Measurements from ENCODE around the gene B4GALNT2. TPM values are rescaled to one million over a fixed set of nuclear protein-coding genes. Genes with fewer than 3 reads are reported as not detected.

The B4GALNT2 gene
- total RNA-seq, 1 donor from 2014 or later, result not detected

DNA sequence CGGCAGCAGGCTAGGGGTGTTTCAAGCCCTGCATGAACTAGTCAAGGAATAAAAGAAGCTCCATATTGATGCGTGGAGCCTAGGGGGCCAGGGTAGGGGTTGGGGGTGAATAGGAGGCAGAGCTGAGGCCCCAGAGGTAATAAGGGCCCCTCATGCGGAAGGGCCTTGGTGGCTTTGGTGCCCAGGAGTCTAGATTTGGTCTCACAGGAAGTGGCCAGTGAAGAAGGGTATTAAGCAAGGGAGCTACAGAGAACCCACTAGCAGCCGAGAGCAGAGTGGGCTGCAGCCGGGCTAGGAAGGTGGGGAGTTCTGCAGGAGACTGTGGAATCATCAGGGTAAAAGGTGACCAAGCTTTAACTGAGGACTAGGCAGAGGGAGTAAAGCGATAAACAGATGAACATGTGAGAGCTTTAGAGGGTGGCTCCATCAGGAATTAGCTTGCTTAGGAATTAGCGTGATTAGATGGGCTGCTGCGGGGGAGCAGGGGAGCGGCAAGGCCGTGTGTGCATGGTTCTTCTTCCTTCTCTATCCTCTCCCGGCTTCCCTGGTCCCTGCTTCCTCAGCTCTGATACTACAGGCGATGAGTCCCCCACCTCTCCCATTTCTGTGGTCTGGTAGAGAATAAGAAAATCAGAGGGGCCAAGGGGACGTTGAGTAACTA, 68.0 kb downstream of the B4GALNT2 start:
- ATAC-seq, result no peak

DNA sequence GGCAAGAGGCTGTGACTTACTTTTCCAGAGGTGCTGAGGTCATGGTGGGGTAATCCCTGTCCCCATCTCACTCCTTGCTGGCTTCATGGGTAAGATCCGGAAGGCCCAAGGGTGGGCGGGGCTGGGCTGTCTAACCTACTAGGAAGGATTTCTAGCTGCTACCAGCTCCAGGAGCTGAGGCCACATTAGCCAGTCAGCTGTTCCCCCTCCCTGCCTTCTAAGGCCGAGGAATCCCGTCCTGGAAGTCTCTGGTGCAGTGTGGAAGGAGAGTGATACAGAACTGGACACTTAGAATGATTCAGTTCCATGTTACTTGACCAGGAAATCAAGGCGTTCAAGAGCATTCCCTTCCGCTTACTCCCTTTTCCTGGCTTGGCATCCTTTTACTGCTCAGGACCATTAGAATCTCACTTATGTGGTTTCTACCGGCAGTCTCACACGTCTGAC, 68.9 kb downstream of the B4GALNT2 start:
- no peak for DNase-seq
- ATAC-seq, result peak; percentile 45
- intact Hi-C loops (cut with micrococcal nuclease), result no loop called here

More for the DNA sequence above, 68.0 kb downstream of the B4GALNT2 start:
- intact Hi-C loops (cut with micrococcal nuclease), result no loop called here
- DNase-seq, result no peak

DNA sequence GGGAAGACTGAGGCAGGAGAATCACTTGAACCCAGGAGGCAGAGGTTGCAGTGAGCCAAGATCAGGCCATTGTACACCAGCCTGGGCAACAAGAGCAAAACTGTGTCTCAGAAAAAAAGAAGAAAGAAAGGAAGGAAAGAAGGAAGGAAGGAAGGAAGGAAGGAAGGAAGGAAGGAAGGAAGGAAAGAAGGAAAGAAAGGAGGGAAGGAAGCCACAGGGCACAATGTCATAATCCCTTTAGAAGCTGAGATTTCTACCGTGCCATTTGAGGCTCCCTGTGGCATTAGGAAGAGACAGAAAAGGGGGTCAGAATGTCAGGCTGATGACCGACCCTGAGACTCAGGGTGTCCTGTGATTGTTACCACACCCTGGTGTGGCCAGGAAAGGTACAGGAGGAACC, 71.2 kb downstream of the B4GALNT2 start:
- DNase-seq (no peak), ATAC-seq (no peak)
- intact Hi-C loops (cut with micrococcal nuclease), result no loop called here

DNA sequence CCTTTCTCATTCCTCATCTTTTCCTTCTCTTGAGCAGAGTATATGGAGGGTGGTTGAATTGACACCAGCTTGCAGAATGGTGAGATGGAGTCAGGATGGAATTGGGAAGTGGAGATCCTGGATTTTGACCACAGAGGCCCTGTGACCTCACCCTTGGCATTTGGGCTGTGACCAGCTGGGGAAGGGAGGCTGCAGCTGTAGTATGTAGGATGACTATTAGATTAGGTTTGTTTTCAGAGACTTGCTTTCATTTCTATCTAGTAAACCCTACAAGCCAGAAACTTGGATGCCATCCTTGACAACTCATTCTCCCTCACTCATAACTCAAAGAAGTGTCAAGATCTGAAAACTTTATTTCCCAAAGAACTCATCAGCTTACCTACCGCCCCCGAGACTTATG, 71.9 kb downstream of the B4GALNT2 start:
- intact Hi-C loops (cut with micrococcal nuclease), result no loop called here
- DNase-seq, result no peak
- ATAC-seq, result no peak

DNA sequence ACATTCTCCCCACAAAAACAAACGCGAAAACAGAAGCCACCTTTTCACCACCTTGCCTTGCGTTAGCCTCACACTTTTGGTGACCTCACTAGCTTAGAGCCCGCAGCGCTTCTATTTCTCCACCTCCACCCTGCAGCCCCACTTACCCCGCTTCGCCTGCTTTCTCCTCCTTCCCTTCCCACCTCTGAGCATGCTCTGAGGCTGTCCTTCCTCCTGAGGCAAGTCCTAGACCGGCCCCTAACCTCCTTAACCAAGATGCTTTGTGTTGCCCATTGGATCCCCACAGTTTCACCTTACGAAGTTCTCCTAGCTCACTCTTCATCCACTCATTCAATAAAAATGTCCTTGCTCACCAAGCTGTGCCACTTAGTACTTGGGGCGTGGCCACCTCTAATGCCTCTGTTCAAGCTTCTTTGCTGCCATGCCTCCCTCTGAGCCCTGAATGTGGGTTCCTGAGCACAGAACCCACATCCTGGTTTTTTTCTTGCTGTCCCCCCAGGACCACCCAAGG, 76.5 kb downstream of the B4GALNT2 start:
- no peak for ATAC-seq
- no peak for DNase-seq
- intact Hi-C loops (cut with micrococcal nuclease), result no loop called here

DNA sequence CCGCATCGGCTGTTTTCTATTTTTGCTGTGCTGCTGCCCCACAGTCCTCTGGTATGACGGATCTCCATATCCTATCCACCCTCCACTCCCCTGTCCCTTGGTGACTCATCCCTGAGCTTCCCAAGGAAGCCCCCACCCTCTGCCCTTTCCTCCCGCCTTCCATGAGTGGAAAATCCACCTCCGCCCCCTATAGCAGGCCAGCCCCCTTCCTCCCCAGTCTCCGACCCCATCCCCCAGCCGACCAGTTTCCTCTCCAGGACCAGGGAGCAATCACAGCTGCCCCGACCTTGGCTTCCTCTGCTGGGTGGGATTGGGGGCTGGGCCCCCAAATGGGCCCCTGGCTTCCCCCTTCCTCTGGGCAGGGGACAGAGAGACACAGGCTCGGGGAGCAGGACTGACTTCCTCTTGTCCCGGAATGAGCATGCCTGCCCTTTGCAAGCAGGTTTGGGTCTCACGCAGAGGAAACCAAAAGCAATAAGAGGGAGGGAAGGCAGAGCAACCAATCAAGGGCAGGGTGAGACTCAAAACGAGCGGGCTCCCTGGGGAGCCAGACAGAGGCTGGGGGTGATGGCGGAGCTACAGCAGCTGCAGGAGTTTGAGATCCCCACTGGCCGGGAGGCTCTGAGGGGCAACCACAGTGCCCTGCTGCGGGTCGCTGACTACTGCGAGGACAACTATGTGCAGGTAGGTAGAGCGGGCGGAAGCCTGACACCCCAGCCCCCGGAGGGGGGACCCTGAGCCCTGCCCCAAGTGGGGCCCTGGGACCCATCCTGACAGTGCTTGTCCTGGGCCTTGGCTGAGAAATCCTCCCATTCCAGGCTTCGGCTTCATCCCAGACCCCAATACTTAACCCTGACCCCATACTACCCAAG, 77.8 kb downstream of the B4GALNT2 start, which contains the start of the genes ABI3 and GNGT2:
Gene ABI3, plus strand, starts transcription at position 550 of the 872 bp plus-strand sequence. Its CDS starts 18 bp downstream, at position 568.
Gene GNGT2, minus strand, starts transcription at position 417 of the 872 bp plus-strand sequence. CDS start 3,152 bp downstream, outside the sequence.
- intact Hi-C loops (cut with micrococcal nuclease), result no loop called here
- peak; percentile 45 for DNase-seq
- peak; percentile 81 for ATAC-seq

DNA sequence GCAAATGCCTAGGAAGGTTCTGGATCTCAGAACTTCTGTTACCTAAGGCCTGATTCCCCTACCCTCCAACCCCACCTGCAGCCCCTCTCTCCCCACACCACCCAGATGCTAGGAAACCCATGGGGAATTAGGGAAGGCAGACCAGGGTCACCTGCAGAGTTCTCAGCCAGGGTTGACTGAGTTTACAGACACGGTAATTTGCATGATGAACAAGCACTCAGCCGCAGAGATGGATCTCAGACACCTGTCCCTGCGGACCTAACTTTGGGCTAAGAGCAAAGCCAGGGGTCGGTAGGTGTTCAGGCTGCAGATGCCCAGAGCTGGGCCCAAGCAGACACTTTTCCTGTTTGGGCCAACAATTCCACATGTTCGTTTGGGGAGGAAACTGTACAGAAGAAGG, 80.8 kb downstream of the B4GALNT2 start:
- ATAC-seq (no peak), DNase-seq (no peak)
- intact Hi-C loops (cut with micrococcal nuclease), result no loop called here

DNA sequence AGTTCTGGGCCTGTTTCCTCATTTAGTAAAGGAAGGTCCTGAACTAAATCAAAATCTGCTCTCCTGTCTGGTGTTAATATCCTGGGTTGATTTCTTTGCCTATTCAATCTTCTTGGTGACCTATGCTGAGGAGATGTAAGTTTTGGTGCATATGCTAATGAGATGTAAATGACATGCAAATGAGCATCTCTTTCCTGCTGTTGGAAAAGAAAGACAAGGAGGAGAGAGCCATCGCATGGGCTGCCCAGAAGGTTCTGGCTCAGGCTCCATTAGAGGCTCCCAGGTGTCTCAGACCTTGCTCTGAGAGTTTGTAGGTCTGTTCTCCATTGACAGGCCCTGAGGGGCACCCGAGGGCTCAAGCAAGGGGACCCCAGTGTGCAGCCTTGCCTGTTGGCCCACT, 81.3 kb downstream of the B4GALNT2 start:
- DNase-seq (no peak), ATAC-seq (no peak)
- intact Hi-C loops (cut with micrococcal nuclease), result no loop called here

DNA sequence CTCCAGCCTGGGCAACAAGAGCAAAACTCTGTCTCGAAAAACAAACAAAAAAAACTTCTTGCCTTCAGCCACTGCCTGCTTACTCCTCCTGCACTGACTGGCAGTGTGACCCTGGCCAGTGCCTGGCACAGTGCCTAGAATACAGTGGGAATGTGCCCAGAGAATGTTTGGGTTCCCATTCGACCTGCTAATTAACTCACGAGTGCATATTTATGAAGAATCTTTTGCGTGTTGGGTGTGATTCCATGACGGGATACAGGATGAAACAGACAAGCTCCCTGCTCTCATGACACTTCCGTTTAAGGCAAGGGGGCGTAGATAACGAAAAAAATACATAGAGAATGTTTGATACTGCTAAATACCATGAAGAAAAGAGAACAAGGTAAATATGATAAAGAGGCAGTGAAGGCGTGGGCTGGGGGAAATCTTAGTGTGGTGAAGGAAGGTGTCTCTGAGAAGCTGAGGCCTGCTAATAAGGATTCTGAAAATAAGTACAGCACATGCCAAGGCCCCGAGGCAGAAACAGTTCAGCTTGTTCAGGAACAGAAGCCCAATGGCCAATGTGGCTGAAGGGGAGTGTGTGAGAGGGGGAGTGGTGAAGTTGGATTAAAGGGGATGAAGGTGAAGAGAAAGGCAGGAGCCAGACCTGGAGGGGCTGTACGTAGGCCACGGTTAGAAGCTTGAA, 82.2 kb downstream of the B4GALNT2 start:
- ATAC-seq (no peak), DNase-seq (peak; percentile 55)
- intact Hi-C loops (cut with micrococcal nuclease), result no loop called here

DNA sequence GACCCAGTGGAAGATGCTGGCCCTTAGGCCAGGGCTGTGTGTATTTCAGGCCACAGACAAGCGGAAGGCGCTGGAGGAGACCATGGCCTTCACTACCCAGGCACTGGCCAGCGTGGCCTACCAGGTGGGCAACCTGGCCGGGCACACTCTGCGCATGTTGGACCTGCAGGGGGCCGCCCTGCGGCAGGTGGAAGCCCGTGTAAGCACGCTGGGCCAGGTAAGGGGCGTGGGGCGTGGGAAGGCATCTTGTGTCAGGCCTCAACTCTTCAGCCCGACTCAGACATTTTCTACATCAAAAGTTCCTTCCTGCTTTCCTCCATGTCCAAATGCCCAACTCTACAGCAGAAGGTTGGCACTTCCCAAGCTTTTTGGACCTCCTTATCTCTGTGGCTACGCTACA, 83.9 kb downstream of the B4GALNT2 start:
- intact Hi-C loops (cut with micrococcal nuclease), result no loop called here
- DNase-seq (no peak), ATAC-seq (no peak)

DNA sequence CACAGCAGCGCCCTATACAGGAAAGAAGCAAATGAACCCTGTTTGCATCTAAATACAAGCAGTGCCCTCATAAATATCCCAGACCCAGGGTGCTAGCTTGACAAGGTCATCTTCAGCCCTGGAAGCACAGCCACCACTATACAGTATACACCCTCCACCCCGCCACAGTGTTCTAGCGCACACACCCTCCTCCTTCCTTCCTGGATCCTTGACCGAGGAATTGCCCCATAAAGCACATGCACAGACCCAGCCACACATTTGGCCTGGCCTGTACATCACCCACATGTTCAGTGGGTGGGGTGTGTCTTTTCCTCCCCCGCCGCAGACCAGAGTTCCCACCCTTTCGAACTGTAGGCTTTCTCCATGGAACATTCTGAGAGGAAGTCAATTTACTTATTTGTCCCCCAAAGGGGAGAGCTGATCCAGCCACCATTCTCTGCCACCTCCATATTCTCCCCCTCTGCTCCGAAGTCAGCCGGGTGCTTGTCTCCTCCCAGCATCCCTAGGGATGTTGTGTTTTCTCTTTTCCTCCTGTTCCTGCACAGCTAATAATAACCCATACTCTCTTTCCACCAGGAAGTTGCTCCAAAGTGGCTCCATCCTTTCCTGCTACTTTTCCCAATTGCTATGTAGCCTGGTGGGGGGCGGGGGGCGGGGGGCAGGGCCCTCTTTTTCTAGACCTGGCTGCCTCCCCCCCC, 84.5 kb downstream of the B4GALNT2 start:
- intact Hi-C loops (cut with micrococcal nuclease), result no loop called here
- peak; percentile 84 for ATAC-seq
- DNase-seq, result peak; percentile 61

DNA sequence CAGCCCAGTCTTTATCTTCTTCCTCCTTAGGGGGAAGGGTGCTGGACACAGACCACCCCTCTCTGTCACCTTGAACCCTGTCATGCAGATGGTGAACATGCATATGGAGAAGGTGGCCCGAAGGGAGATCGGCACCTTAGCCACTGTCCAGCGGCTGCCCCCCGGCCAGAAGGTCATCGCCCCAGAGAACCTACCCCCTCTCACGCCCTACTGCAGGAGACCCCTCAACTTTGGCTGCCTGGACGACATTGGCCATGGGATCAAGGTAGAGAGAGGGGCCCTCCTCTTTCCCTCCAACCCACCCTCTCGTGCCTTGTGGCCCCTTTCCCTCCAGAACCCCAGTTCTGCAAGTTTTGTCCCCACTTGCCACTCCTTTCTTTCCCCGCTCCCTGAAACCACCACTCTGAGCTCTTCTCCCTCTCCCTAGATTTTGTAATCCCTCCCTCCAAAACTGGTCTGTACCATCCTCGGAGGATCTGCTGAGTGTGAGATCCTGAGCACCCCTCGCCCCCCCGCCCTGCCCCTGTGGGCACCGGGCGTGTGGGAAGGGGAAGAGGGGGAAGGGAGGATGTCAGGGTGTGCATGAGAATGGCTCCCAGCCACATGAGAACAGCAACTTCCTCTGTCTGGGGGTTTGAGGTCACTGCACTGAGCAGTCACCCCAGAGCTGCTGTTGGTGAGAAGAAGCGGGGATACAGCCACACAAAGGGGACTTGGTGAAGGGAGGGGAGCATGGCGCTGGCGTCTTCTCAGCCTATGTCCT, 85.3 kb downstream of the B4GALNT2 start:
- DNase-seq (peak; percentile 73), ATAC-seq (peak; percentile 76)
- intact Hi-C loops (cut with micrococcal nuclease), result no loop called here

DNA sequence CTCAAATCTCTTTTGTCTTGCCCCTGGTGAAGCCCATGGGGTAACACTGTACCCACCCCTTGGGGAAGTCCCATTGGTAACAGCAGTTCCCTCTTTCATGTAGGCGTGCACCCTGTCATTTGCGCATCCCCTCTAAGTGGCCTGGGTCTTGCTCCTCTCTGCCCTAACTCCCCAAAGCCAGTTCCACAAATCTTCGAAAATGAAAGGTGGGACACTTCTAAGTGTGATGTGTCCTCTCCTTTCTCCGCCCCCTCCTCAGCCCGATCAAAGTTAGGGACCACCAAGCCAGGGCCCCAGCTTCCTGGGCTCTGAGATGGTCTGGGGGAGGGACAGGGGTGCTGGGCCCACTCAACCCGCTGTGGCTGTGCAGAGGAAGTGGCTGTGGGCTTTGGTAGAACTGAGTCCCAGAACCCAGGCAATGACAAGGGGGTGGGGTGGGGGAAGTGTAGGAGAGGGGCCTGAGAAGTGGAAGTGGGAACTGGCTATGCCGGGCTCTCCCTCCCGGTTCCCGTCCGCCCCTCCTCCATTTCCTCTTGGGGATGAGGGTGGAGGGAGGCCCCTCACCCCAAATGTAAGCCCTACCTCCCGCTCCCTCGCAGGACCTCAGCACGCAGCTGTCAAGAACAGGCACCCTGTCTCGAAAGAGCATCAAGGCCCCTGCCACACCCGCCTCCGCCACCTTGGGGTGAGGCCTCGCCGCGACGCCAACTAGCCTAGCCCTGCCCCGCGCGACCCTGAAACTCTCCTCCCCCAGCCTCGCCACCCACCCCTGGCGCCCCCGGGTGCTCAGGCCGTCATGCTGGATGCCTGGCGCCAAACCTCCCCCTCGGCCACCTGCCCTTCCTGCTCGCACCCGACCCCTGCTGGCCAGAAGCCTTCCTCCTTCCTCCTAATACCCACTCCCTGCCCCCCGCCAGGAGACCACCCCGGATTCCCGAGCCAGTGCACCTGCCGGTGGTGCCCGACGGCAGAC, 86.7 kb downstream of the B4GALNT2 start:
- peak; percentile 39 for ATAC-seq
- intact Hi-C loops (cut with micrococcal nuclease), result no loop called here
- peak; percentile 39 for DNase-seq

DNA sequence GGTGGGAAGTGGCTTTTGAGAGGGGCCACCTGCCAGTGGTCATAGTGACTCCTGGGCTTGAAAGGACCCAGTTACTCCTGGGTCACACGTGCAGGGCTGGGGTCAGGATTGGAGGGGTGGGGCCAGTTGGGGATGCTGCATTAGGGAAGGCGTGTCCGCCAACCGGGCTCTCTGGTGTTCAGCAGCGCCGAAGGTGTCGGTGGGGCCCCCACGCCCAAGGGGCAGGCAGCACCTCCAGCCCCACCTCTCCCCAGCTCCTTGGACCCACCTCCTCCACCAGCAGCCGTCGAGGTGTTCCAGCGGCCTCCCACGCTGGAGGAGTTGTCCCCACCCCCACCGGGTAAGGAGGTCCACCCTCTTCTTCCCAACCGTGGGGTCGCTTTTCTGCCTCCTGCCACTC, 87.4 kb downstream of the B4GALNT2 start:
- no peak for ATAC-seq
- DNase-seq, result no peak
- intact Hi-C loops (cut with micrococcal nuclease), result no loop called here

DNA sequence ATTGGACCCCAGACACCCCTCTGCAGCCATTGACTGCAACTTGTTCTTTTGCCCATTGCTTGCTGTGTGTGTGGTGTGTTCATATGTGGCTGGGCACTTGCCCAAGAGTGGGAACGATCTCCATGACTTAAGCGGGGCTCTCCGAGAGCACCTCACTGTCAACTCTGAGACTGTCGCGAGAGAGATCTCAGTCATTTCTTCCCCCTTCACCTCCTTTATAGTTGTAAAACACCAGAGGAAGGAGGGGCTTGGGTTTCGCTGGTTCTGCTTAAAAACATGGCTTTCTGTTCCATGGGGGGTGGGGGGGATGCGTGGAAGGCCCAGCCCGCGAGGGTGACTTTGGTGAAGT, 90.6 kb downstream of the B4GALNT2 start:
- intact Hi-C loops (cut with micrococcal nuclease), result no loop called here
- DNase-seq (no peak), ATAC-seq (no peak)

DNA sequence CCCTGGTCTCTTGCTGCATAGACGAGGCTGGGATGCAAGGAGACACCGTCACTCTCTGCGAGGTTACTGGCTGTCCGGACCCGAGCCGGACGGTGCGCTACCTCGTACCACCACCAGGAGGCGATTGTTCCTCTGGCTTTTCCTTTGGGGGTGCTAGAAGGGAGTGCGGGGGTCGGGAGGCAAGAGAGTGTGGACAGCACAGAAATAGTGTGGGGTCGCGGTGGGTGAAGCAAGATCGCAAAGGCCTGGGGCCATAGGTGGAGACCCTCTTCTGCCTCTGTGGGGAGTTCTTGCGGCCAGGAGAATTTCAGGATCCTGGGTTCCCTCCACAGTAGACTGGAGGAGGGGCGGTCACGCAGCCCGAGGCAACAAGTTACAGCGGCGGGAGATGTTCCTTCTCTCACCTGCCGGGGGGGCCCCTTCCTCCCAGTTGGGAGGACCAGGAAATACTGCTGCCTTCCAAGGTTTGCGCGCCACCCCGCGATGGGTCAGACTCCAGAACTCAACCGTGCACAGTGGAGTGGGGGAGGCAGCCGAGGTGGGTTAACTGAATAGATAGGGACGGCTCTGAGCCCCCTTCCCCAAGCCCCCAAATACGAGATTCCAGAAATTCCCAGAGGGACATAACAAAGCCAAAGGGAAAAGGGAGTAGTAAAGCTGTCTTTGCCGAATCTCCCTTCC, 91.1 kb downstream of the B4GALNT2 start:
- peak; percentile 78 for DNase-seq
- ATAC-seq, result peak; percentile 46
- intact Hi-C loops (cut with micrococcal nuclease), result no loop called here
